ENCODE results near the gene DYRK1A. TPM values are rescaled to one million over a fixed set of nuclear protein-coding genes. Genes with fewer than 3 reads are reported as not detected.

The DYRK1A gene
- total RNA-seq, 2 experiments from 2014 or later = 58.4 to 65.1 TPM

GRCh38 chr21:37371041-37371397 lies 4.4 kb downstream of the DYRK1A start:
- H3K4me3 ChIP-seq (ENCODE audit: low read depth, low read length, poor library complexity, severe bottlenecking) = peak overlapping the region; percentile 86
- H2AFZ ChIP-seq (ENCODE audit: low read length) = no peak overlapping the region
- H3K27ac ChIP-seq (ENCODE audit: low read depth, low read length, poor library complexity, severe bottlenecking) = peak overlapping the region; percentile 20
- peaks cover 51% of the 10 kb centered on the region for H3K4me1 ChIP-seq (ENCODE audit: insufficient read depth, low read length, poor library complexity, severe bottlenecking)
- no peaks in the 10 kb centered on the region for H3K9me2 ChIP-seq (ENCODE audit: insufficient read depth, low read length)
- intact Hi-C loops (cut with micrococcal nuclease; ENCODE audit: unreplicated experiment) = no loop called here
- DNase-seq (ENCODE audit: low spot score) = no peak
- H3K4me2 ChIP-seq (ENCODE audit: low read length) = peak overlapping the region; percentile 93
- BruUV-seq (replicated peaks) = no TSS peak
- H3K9me3 ChIP-seq (ENCODE audit: low read length) = no peaks in the 10 kb centered on the region
- H3K36me3 ChIP-seq (ENCODE audit: insufficient read depth, low read length) = peaks cover 26% of the 10 kb centered on the region
- POLR2A ChIA-PET = interaction anchor here (0.7 to 3.0 kb wide), 5 partner anchors 11 to 57 kb away, joined by 3 to 17 read pairs (median 4); no protein-coding TSS in a partner anchor
- H4K20me1 ChIP-seq (ENCODE audit: insufficient read depth, low read length) = peaks cover 67% of the 10 kb centered on the region
- CTCF ChIA-PET (ENCODE audit: unreplicated experiment) = no interaction called here
- no peak for TF ChIP-seq CTCF (conservative IDR thresholded peaks at IDR 0.05; ENCODE audit: low read length)
- no peak for TF ChIP-seq EZH2phosphoT487 (IDR thresholded peaks at IDR 0.05; ENCODE audit: borderline replicate concordance, low read depth, low read length)
- H3K79me2 ChIP-seq (ENCODE audit: insufficient read depth, low read depth, low read length) = peaks cover 85% of the 10 kb centered on the region

GRCh38 chr21:37372127-37372731 lies 5.7 kb downstream of the DYRK1A start:
- peaks cover 76% of the 10 kb centered on the region for H4K20me1 ChIP-seq (ENCODE audit: insufficient read depth, low read length)
- no peak overlapping the region for H2AFZ ChIP-seq (ENCODE audit: low read length)
- ChIA-PET CTCF (ENCODE audit: unreplicated experiment) (no interaction called here), POLR2A (interaction anchor here (1.2 to 1.8 kb wide), 3 partner anchors 10 to 46 kb away, joined by 3 to 6 read pairs (median 4); no protein-coding TSS in a partner anchor)
- H3K79me2 ChIP-seq (ENCODE audit: insufficient read depth, low read depth, low read length) = peaks cover 97% of the 10 kb centered on the region
- intact Hi-C loops (cut with micrococcal nuclease; ENCODE audit: unreplicated experiment) = no loop called here
- no peak overlapping the region for H3K27ac ChIP-seq (ENCODE audit: low read depth, low read length, poor library complexity, severe bottlenecking)
- no peak for DNase-seq (ENCODE audit: low spot score)
- no peaks in the 10 kb centered on the region for H3K9me2 ChIP-seq (ENCODE audit: insufficient read depth, low read length)
- H3K4me1 ChIP-seq (ENCODE audit: insufficient read depth, low read length, poor library complexity, severe bottlenecking) = peaks cover 51% of the 10 kb centered on the region
- H3K4me2 ChIP-seq (ENCODE audit: low read length) = peak overlapping the region; percentile 6; the same call in 1 of the 2 replicates
- no peak overlapping the region for H3K4me3 ChIP-seq (ENCODE audit: low read depth, low read length, poor library complexity, severe bottlenecking)
- TF ChIP-seq CTCF (conservative IDR thresholded peaks at IDR 0.05; ENCODE audit: low read length) (no peak), EZH2phosphoT487 (IDR thresholded peaks at IDR 0.05; ENCODE audit: borderline replicate concordance, low read depth, low read length) (no peak)
- H3K36me3 ChIP-seq (ENCODE audit: insufficient read depth, low read length) = peaks cover 33% of the 10 kb centered on the region
- no peaks in the 10 kb centered on the region for H3K9me3 ChIP-seq (ENCODE audit: low read length)
- BruUV-seq (replicated peaks) = no TSS peak

GRCh38 chr21:37372951-37373350 lies 6.4 kb downstream of the DYRK1A start:
- Histone ChIP-seq H3K79me2 (ENCODE audit: insufficient read depth, low read depth, low read length) (peaks cover 100% of the 10 kb centered on the region), H3K4me1 (ENCODE audit: insufficient read depth, low read length, poor library complexity, severe bottlenecking) (peaks cover 51% of the 10 kb centered on the region), H3K9me3 (ENCODE audit: low read length) (no peaks in the 10 kb centered on the region), H3K4me2 (ENCODE audit: low read length) (no peak overlapping the region), H3K4me3 (ENCODE audit: low read depth, low read length, poor library complexity, severe bottlenecking) (no peak overlapping the region), H3K27ac (ENCODE audit: low read depth, low read length, poor library complexity, severe bottlenecking) (no peak overlapping the region), H4K20me1 (ENCODE audit: insufficient read depth, low read length) (peaks cover 78% of the 10 kb centered on the region), H3K9me2 (ENCODE audit: insufficient read depth, low read length) (no peaks in the 10 kb centered on the region), H2AFZ (ENCODE audit: low read length) (no peak overlapping the region), H3K36me3 (ENCODE audit: insufficient read depth, low read length) (peaks cover 35% of the 10 kb centered on the region)
- ChIA-PET CTCF (ENCODE audit: unreplicated experiment) (interaction anchor here (0.5 kb wide), 1 partner anchor 106 kb away, joined by 3 read pairs; the partner anchor contains the start of gene VPS26C), POLR2A (interaction anchor here (0.6 to 1.8 kb wide), 3 partner anchors 9 to 1094 kb away, joined by 4 to 6 read pairs (median 4); no protein-coding TSS in a partner anchor)
- BruUV-seq (replicated peaks) = no TSS peak
- TF ChIP-seq CTCF (conservative IDR thresholded peaks at IDR 0.05; ENCODE audit: low read length) = no peak
- TF ChIP-seq EZH2phosphoT487 (IDR thresholded peaks at IDR 0.05; ENCODE audit: borderline replicate concordance, low read depth, low read length) = no peak
- intact Hi-C loops (cut with micrococcal nuclease; ENCODE audit: unreplicated experiment) = no loop called here
- DNase-seq (ENCODE audit: low spot score) = no peak
